AG10803 (cell line): ENCODE measurements around the gene MBP.

ENCODE experiments used
- DNase-seq: peaks from one replicate; pipeline ENCODE4 v3.0.0; 2010; ENCODE audit warnings: low read depth
- H3K4me3 ChIP-seq: 2 replicates; pipeline ENCODE4 v1.5.1; 2011; ENCODE audit warnings: mild to moderate bottlenecking, low read length, control low read depth
- TF ChIP-seq, protein P1 (sequence below): conservative IDR thresholded peaks from 2 replicates; pipeline ENCODE4 v1.5.1; 2011; ENCODE audit warnings: mild to moderate bottlenecking, low read length, control low read depth, inconsistent platforms

MBP gene

DNA sequence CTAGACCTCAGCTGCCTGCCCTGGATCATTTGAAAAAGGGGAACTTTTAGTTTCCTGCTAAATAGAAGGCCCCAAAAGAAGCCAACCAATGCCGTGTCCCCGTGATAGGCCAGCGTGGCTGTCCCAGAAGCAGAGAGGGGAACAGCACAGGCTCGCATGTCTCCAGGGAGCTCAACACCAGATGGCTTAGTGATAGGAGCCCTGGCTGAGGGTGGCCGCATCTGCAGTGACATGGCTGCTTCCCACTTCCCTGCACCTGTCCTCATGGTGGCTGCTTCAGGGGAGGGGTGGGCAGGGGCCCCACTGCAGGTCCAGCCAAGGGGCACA, 79.6 kb downstream of the MBP start:
- no peak for DNase-seq

DNA sequence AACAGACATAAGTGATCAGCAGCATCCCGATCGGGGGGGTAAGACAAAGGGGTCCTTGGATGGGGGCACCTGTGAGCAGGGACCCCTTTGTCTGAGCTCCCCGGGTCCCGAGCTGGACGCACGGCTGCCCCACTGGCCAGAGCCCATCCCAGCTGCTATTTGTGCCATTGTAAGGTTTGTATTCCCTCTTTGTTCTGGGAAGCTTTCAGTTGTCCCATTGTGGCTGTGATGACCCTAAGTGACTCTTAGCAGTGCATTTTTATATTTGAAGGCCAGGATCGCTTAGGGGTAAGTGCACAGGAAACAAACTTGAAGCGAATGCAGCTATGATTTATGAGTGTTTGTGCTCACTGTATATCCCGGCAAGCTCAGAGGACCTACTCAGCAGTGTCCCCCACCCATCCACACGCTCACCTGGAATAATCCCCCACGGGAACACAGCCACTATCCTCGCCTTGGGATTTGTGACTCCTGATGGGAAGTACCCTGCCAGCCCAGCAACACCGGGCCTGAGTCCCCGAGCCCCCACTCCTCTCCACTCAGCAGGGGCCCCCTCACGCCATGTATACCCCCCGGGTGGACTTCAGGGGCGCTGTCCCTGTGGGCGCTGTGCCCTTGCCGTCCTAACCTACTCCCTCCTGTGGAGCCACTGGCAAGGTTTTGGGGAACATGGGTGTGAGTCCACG, 80.1 kb downstream of the MBP start:
- DNase-seq = no peak
- TF ChIP-seq, protein P1, sequence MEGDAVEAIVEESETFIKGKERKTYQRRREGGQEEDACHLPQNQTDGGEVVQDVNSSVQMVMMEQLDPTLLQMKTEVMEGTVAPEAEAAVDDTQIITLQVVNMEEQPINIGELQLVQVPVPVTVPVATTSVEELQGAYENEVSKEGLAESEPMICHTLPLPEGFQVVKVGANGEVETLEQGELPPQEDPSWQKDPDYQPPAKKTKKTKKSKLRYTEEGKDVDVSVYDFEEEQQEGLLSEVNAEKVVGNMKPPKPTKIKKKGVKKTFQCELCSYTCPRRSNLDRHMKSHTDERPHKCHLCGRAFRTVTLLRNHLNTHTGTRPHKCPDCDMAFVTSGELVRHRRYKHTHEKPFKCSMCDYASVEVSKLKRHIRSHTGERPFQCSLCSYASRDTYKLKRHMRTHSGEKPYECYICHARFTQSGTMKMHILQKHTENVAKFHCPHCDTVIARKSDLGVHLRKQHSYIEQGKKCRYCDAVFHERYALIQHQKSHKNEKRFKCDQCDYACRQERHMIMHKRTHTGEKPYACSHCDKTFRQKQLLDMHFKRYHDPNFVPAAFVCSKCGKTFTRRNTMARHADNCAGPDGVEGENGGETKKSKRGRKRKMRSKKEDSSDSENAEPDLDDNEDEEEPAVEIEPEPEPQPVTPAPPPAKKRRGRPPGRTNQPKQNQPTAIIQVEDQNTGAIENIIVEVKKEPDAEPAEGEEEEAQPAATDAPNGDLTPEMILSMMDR = no peak
- no peak overlapping the region for H3K4me3 ChIP-seq

More for the DNA sequence above, 79.6 kb downstream of the MBP start:
- TF ChIP-seq, protein P1 = no peak
- H3K4me3 ChIP-seq = no peak overlapping the region

DNA sequence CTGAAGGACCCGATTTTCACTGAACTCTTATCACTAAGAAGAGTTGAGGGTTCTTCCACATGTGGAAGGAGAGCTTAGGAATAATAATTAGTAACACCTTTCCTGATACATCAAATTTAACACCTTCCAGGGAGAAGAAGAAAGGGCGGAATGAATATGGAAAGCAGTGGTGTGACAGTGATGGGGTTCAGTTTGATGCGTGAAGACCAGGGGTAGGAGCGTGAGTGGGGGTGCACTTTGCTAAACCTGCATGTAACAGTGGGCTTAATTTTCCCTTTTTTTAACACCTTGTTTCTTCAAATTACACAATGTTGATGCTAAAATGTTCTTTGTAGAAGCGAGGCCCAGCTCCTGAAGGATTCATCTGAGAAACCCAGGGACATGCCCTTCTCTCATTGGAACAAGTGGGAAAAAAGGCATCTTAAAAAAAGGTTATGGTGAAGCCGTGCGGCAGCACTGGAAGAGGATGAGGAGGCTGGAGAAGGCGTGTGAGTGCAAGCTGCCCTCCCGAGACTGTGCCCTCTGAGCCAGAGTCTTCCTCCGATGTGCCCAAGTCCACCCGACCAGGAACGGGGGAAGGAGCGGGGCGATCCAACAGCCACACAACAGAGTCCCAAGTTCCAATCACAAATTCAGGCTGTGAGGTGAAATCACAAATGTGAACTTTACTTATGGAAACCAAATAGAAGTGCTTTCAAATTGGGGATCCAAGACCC, 80.8 kb downstream of the MBP start:
- TF ChIP-seq, protein P1 = no peak

DNA sequence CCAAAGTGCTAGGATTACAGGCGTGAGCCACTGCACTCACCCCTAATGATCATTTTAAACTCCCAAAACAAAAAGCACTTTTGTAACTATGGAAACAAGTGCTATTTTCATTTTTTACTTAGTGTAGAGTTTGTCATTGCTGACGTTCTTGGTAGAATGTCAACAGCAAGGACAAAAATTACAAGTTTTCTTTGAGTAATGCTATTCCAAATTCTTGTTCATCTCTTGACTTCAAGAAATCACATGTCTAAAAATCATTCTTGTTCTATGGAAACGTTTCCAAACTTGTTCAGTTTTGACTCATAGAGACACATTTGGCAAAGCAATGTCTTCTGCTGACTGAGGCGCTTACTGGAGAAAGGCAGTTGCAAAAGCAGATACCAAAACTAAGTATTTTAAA, 82.6 kb downstream of the MBP start:
- no peak overlapping the region for H3K4me3 ChIP-seq
- peak; percentile 57 for DNase-seq
- TF ChIP-seq, protein P1 = no peak

More for the DNA sequence above, 80.8 kb downstream of the MBP start:
- no peak overlapping the region for H3K4me3 ChIP-seq
- no peak for DNase-seq

DNA sequence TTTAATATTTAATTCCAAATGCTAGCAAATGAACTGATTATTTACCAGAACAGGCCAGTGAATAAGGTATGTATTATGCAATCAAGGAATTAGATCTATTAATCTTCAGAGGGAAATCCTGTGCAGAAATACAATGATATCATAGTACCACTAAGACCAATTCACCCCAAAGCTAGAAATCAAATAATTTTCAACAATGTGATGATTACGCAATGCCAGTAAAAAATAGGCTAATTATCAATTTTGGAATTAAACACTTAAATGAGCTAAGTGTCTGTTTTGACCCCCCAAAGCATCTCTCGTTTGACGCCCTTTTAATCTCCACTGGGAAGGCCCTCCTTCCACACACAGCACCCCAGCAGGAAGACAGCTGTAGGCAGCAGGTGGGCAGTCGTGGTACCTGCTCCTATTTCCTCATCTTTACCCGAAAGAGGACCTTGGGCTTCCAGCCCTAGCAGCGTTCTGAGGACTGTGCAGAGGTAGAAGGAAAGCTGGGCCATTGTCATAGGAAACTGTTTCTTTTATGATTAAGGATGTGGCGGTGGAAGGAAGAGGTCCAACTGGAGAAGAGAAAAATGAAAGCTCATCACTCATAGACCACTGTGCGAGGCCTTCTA, 84.7 kb downstream of the MBP start:
- no peak overlapping the region for H3K4me3 ChIP-seq
- no peak for DNase-seq
- TF ChIP-seq, protein P1 = no peak

DNA sequence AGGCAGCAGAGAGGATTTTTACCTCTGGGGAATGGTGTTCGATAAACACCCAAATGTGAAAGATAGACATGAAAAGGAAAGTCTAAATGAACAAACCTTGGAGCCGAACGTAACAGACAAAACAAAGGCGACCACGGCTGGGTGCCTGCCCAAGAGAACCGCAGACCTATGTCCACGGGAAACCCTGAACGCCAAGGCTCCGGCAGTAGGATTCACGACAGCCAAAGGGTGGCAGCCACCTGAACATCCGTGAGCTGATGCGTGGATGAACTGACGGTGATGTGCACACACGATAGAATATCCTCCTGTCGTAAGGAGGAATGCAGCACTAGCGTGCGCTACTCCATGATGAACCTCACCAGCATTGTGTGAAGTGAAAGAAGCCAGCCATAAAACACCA, 85.6 kb downstream of the MBP start:
- TF ChIP-seq, protein P1 = no peak
- no peak overlapping the region for H3K4me3 ChIP-seq
- no peak for DNase-seq

DNA sequence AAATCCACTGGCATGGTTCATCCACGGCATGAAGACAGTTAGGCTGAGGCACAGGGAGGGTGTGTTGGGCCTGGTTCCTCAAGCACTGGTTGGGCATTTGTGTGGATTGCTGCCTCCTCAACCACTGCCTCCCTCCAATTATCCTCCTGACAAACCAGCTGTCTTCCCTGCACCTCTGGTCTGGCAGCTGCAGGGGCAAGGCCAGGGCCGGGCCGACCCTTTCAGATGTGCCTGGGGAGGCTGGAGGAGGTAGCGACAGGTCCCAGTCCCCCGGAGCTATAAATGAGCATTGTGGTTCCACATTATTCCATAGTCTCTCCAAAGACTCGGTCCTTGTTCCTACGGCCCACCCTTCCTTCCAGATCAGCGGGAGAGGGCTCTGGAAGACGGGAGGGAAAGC, 86.2 kb downstream of the MBP start:
- TF ChIP-seq, protein P1 = no peak
- no peak overlapping the region for H3K4me3 ChIP-seq
- no peak for DNase-seq
